Inflammatory macrophage treated with lipopolysaccharide for 4 hours (primary cell): Measurements from ENCODE around the gene S100A2.
"Not testable (repeated sequence)": the region's sequence is repeated elsewhere in the genome, so short reads cannot be mapped to it uniquely, and the experiment has no call there.

ENCODE experiments used
- DNase-seq: peaks from one replicate; pipeline ENCODE4 v3.0.0-alpha.2; 2020

Gene S100A2

DNA sequence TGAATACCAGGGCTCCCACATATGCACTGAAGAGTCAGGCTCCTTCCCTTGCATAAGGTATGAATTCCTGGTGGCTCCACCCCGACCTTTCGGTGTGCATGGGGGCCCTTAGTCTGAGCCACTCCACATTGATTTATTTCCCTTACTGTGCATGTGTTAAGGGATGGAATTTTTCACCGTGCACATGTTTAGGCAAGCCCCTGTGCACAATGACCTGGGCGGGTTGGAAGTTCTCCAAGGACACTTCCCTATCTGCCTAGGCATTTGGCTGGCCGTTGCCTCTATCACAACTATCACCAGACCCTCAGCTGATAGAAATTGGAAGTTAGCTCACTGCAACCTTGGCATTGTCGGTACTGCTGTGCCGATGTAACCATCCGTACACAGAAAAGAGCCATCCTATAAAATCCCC lies 39.5 kb downstream of the S100A2 start:
- no peak for DNase-seq

DNA sequence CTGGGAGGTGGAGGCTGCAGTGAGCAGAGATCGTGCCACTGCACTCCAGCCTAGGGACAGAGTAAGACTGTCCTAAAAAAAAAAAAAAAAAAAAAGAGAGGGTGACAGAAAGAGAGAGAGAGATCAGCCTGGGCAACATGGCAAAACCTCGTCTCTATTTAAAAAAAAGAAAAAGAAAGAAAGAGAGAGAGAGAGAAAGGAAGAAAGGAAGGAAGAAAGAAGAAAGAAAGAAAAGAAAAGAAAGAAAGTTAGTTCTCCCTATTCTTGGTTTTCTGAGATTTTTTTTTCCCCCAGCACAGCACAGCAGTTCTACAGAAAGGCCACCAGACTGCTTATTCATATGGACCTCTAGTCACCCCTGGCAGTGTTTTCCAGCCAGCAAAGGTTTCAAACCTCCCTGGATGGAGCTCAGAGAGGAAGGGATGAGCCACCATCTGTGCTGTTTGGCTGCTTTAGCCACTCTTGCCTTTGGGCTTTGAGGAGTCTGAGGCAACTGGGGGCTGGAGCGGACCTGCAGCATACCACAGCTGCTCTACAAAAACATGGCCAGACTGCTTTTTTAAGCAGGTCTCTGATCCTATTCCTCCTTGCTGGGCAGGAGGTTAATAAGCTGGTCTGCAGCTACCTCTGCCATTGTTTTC lies 40.4 kb downstream of the S100A2 start:
- DNase-seq = no peak

DNA sequence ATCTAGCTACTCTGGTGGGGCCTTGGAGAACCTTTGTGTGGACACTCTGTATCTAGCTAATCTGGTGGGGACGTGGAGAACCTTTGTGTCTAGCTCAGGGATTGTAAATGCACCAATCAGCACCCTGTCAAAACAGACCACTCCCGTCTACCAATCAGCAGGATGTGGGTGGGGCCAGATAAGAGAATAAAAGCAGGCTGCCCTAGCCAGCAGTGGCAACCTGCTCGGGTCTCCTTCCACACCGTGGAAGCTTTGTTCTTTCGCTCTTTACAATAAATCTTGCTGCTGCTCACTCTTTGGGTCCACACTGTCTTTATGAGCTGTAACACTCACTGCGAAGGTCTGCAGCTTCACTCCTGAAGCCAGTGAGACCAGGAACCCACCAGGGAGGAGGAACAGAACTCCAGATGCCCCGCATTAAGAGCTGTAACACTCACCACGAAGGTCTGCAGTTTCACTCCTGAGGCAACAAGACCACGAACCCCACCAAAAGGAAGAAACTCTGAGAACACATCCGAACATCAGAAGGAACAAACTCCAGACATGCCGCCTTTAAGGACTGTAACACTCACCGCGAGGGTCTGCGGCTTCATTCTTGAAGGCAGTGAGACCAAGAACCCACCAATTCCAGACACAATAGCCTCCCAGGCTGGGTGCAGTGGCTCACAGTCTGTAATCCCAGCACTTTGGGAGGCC lies 43.1 kb downstream of the S100A2 start:
- not testable (repeated sequence) for DNase-seq

DNA sequence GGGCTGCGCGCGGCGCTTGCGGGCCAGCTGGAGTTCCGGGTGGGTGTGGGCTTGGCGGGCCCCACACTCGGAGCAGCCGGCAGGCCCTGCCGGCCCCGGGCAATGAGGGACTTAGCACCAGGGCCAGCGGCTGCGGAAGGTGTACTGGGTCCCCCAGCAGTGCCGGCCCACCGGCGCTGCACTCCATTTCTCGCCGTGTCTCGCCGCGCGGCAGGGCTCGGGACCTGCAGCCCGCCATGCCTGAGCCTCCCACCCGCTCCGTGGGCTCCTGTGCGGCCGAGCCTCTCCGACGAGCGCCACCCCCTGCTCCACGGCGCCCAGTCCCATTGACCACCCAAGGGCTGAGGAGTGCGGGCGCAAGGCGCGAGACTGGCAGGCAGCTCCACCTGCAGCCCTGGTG lies 43.8 kb downstream of the S100A2 start:
- DNase-seq = not testable (repeated sequence)

DNA sequence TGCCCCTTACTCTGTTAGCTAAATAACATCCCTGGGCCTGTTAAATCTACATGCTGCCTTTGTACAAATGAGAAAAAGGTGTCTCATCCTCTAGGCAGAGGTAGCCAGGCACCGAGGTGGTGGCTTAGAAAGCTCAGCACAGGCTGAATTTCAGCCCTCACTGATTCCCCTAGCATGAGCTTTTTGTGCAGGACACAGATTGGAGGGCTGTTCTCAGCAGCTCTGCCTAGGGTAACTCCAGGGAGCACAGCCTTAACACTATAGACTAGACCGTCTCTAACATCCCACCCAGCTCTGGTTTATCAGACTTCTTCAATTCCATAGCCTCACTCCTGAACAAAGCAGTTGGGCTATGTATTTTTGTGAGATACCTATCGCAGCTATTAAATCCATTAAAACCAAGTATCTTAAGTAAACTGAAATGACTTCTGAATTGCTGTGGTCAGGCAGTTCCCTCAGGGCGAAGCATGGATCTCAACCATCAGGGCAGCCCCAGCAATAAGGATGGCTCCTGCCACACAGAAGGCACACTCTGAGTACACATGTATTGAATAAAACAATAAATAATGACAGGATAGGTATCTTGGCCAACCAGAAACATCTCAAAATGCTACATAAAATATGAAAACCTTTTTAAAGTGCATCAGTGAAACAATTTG lies 44.7 kb downstream of the S100A2 start:
- DNase-seq = no peak

DNA sequence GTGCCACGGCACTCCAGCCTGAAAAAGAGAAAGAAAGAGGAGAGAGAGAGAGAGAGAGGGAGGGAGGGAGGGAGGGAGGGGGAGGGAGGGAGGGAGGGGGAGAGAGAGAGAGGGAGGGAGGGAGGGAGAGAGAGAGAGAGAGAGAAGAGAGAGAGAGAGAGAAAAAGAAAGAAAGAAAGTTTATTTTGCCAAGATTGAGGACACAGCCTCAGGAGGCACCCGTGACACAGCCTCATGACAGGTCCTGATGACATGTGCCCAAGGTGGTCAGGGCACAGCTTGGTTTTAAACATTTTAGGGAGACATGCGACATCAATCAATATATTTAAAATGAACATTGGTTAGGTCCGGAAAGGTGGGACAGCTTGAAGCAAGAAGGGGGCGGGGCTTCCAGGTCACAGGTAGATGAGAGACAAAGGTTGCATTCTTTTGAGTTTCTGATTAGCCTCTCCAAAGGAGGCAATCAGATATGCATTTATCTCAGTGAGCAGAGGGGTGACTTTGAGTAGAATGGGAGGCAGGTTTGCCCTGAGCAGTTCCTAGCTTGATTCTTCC lies 45.4 kb downstream of the S100A2 start:
- not testable (repeated sequence) for DNase-seq

DNA sequence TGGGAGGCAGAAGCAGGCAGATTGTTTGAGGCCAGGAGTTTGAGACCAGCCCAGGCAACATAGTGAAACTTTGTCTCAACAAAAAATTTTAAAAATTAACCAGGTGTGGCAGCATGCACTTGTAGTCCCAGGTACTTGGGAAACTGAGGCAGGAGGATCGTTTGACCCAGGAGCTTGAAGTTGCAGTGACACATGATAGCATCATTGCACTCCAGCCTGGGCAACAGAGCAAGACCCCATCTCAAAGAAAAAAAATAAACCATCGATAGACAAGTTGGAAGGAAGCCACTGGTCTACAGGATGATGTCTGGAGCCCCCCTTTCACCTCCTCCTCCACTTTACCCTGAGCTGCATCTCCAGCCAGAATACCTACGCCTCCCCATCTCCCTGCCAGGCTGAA lies 46.4 kb downstream of the S100A2 start:
- DNase-seq = no peak

DNA sequence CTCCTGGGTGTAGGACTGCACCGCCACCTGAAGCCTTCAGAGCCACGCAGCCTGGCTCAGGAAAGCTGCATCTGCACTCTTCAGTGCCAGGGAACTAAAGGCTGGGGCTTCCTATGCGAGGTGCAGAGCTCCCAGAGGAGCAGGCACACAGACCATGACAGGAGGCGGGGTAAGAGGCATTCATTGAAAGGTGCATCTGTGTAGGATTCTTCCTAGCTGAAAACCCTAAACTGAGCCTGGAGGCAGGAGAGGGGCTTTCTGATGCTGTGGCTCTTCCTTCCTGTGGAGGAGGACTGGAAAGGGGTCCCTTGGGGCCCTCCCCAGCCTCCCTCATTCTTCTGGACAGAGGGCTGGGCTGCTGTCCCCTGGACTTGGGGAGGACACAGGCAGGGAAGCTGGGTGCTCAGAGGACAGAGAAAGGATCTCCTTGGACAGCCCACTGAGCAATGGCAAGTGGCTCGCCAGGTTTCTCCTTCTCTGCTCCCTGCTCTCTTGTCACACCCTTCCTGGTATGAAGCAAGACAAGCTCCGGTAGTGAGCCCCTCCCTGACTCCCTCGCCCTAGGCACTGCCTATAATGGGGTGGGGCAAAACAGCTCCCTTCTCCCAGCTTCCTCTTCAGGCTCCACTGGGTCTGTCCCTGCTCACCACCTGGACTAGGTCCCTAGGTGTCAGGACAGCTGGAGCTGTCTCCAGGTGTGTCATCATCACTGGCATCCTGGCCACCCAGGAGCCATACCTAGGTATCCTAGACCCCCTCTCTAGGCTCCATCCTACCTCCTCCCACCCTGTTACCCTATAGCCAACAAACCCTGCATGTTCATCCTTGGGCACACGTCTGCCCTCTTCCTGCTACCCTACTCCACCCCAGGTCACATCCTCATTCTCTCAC lies 49.9 kb downstream of the S100A2 start:
- peak; percentile 53 for DNase-seq

DNA sequence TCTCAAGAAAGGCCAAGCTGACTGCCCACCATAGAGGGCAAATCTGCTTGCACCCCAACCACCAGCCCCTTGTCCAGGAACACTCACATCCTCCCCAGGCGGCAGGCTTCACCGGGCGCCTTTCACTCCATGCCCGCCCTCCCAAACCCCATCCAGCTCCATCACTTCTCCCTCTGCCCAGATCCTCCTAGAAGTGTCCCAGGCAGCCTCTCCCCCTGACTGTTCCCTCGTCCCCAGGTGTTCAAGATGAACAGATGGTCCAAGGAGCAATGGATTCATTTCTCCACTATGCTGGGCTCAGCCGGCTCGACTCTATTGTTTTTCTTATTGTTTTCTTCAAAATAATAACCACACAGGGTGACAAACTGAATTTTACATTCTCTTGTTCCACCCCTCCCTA lies 52.0 kb downstream of the S100A2 start:
- DNase-seq = no peak

DNA sequence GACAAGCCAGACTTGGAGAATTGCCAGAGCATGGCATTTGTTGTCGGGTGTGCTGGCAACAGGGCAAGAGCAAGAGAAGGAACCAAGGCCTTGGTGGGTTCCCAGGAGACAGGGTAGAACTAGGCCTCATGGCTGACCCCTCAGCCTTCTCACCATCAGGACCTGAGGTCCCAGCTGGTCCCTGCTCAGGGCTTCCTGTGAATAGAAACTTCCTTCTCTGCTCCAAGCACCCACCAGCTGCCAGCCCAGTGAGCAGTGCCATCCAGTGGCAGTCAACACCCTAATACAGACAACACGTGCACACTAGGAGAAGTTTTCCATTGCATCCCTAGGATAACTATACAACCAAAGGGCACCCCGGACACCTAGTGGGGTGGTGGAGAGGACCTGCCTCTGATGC lies 52.6 kb downstream of the S100A2 start:
- DNase-seq = peak; percentile 11
